NCI-H1105 treated with DMSO at 0.1 percent for 48 hours (cell line): ENCODE data around the gene FBLN5.
"Not testable (repeated sequence)": the region's sequence is repeated elsewhere in the genome, so short reads cannot be mapped to it uniquely, and the experiment has no call there.

ENCODE experiments used
- DNase-seq: peaks from one replicate; lab custom pipeline; 2025; lab: John Stamatoyannopoulos, UW

FBLN5 gene

DNA sequence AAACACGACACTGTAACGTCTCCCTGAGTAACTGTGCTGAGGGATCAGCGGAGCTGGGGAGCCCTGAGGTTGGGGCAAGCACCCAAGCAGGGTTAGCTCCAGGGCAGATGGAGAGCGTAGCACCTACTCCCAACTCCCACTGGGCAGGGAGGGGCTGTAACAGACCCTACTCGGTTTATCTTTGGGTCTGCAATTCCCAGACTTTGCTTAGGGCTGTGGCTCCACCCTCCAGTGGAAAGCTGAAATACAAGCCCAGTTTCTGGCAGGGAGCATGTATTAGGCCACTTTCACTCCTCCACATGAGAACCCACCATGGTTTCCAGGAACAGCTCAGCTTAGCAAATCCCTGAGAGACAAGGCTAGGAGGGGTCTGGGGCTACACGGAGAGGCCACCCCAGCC, 62.8 kb downstream of the FBLN5 start:
- no peak for DNase-seq

DNA sequence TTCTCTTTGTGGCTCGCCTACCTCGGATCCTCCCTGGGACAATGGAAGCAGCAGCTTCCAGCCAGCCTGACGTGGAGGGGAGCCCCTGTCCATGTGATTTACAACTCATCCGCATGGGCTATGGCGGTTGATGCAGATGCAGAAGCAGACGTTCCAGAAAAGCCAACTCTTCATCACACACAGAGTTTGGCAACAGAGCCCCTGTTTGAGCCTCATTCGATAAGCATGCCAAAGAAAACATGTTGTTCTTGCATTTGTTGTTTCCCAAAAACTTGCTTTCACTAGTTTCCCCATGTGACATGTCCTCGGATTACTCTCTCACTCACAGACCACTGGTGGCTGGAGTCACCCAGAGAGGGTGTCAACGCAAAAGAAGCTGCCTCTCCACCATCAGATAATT, 63.7 kb downstream of the FBLN5 start:
- DNase-seq = no peak

DNA sequence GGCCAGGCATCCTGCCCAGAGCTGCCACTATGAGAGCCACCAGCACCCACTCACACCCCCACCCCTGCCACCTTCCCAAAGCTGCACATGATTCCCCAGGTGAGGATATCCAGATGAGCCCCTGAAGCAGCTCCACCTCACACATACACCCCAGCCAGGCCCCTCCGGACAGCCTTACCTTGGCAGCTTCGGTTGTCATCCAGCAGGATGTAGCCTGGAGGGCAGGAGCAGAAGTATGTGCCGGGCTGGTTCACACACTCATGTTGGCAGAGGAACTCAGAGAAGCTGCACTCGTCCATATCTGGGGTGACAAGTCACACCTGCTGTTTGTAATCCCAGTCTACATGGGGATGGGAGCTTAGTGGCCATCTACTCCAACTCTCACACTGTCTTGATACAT, 64.7 kb downstream of the FBLN5 start:
- DNase-seq = no peak

GRCh38 chr14:91882369-91882768, 65.1 kb downstream of the FBLN5 start:
- no peak for DNase-seq

DNA sequence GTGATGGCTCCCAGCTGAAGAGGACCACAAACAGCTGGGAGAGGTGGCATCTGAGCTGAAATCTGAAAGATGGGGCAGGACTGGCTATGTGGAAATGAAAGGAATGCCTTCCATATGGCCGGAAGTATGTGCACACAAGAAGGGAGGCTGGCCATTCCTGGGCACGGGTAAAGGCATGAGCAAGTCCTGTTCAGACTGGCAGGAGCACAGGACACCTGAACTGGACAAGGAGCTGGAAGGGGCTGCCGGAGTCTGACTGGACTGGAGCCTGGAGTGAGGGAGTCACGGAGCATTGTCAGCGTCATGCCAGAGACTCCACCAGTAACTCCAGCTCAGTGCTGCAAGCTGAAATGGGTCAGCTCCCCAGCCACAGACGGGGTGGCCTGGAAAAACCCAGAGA, 68.3 kb downstream of the FBLN5 start:
- no peak for DNase-seq

DNA sequence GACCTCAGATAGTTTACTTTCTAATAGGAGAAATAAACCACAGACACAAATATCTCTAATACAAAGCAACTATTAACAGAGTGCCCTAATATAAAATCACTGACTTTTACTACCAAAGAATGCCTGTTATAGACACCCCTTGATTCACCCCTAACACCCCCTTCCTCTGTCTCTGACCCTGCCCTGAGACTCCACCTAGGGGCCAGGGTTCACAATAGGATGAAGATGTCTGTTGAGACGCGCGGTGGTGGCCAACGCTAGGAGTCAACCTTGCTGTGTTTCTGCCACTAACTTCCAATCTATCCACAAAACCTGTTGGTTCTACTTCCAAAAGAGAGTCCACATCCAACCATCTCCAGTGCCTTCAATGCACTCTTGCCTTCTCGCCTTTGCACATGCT, 69.2 kb downstream of the FBLN5 start:
- DNase-seq = no peak

DNA sequence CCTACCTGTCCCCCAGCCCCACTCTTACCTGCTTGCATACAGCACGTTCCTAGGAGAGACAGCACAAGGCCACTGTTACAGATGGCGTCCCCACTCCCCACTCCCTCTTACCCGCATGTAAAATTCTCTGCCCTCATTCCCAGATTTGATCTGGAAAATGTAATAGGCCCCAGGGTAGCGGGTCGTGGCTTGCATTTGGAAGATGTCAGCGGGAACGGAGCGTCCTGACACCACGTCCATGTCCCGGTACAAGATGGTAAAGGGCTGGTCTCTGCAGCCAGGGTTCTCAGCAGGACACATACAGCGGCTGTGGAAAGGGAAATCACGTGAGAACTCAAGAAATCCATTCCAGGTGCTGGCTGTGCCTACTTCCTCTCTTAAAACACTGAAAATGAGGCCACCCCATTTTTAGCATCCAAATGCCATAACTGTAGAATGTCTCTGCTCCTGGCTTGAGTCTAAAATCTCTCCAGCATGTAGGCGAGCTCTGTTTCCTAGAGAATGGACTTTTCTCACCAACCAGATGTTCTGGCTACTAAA, 70.0 kb downstream of the FBLN5 start:
- no peak for DNase-seq

DNA sequence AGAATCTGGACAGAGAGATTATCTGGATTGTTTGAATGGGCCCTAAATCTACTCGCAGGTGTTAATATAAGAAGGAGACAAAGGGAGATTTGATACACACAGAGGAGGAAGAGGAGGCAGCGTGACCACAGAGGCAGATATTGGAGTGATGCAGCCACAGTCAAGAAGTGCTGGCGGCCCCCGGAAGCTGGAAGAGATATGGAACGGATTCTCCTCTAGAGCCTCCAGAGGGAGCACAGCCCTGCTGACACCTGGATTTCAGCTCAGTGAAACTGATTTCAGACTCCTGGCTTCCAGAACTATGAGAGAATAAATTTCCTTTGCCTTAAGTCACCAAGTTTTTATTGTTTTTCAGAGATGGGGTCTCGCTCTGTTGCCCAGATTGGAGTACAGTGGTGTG, 71.0 kb downstream of the FBLN5 start:
- DNase-seq = no peak

DNA sequence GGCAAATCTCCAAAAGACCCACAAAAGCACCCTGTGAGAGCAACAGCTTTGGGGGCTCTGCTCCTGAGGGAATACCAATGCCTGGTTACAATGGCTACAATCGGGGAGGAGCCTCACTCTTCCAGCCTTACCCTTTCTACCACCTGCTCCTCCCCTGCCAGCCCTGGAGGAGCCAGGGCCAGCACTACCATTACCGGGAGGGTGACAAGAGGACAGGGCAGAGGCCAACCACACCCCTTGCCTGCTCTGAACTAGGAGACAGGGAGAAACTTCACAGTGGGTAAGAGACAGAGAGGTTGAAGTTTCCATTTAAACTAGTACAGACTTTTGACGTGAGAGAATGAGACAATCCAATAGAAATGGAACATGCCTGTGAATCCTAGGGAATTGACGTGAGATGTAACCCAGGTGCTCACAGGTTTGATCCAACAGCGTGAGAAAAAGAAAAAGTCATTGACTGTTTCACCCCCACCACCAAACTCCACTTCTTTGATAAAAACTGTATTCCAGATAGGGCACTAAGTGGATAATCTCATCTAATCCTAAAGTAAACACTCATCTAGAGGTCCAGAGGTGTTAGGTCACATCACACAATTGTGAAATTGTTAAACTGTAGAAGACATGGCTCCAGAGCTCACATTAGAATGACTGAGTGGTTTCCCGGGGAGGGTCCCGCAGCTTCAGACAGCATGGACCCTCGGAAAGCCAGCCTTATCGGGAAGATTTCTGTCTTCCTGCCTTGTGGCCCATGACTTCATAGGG, 71.8 kb downstream of the FBLN5 start:
- DNase-seq = no peak

- peak; percentile 3 for DNase-seq
Observed at GRCh38 chr14:91873471-91874415, 73.8 kb downstream of the FBLN5 start.

- no peak for DNase-seq
Observed at GRCh38 chr14:91872517-91873470, 74.7 kb downstream of the FBLN5 start.

- no peak for DNase-seq
Observed at GRCh38 chr14:91872011-91872501, 75.4 kb downstream of the FBLN5 start.

- not testable (repeated sequence) for DNase-seq
Observed at GRCh38 chr14:91871401-91871800, 76.1 kb downstream of the FBLN5 start.

DNA sequence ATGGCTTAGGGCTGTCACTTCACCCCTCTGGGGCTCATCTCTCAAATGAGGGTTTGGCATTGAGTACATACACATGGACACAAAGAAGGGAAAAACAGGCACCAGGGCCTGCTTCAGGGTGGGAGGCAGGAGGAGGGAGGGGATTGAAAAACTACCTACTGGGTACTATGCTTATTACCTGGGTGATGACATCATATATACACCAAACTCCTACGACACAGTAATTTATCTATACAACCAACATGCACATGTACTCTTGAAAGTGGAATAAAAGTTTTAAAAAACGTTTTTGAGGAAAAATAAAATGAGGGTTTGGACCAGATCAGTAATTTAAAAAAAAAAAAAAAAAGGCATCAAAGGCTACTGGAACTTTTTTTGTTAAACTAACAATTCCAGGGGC, 76.6 kb downstream of the FBLN5 start:
- DNase-seq = no peak

GRCh38 chr14:91870001-91870400, 77.5 kb downstream of the FBLN5 start:
- DNase-seq = no peak

- no peak for DNase-seq
Observed at GRCh38 chr14:91869556-91869955, 77.9 kb downstream of the FBLN5 start.

DNA sequence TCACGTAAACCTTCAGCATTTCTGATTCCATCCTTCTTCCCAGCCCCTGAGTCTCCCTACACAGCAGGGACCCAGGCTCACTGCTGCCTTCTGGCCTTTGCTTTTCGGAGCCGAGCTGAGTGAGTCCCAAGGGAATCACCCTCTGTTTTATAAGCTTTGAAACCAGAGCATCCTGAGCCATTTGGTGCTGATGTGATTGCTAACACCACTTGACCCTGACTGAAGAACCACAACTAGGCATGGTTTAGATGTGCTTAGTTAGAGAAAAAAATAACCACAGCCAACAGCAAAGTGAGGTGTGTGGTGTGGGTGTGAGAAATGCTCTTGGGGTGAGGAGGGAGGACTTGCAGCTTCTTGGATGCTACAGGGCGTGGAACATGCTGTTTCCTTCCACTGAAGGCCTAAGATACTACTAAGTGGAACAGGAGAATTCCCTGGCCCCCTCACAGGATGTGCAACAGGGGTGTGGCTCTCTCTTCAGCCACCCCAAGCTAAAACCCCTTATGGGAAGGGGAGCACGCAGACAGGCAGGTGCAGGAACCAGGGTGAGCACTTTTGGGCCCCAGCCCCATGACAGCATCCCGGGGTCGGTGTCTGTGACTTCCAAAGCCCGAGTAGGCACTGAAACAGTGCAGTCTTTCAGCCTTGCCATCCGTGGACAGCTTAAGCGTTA, 80.0 kb downstream of the FBLN5 start, which contains the start of gene TC2N:
TSS of gene TC2N (minus strand) at position 221 of the 673 bp plus-strand sequence. CDS start 53,767 bp downstream, outside the sequence.
- DNase-seq = no peak

- DNase-seq = no peak
Observed at GRCh38 chr14:91866511-91867295, 80.8 kb downstream of the FBLN5 start.

GRCh38 chr14:91866061-91866460, 81.4 kb downstream of the FBLN5 start:
- no peak for DNase-seq

DNA sequence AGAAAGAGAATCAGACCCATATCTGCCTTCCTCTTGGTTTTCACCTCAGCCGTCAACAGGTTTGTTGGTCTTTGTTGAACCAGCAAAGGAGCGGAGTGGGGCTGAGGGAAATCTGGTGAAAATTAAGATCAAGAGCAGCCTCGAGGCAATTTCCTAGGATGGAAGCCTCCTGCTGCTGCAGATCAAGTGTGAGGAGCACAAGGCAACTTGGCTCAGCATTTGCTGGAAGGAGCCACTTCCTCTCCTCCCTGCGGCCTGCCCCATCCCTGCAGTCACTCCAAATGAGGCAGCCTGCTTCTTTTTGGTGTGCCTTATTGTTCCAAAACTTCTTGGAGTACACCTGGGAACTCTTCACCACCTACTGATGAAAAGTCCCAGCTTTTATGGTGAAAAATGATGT, 85.1 kb downstream of the FBLN5 start:
- no peak for DNase-seq
